Measurements from ENCODE around the gene RTN4RL1. TPM values are rescaled to one million over a fixed set of nuclear protein-coding genes. Genes with fewer than 3 reads are reported as not detected.

Gene RTN4RL1
- total RNA-seq, 1 donor = 1.1 TPM

- no peak overlapping the region for H3K4me3 ChIP-seq (ENCODE audit: insufficient read depth, low read length)
- H3K27ac ChIP-seq (ENCODE audit: low read depth, low read length) = no peak overlapping the region
- no peak overlapping the region for H2AFZ ChIP-seq (ENCODE audit: low read length)
- H3K36me3 ChIP-seq (ENCODE audit: insufficient read depth, low read length) = no peaks in the 10 kb centered on the region
- H3K9me3 ChIP-seq (ENCODE audit: low read depth, low read length) = no peaks in the 10 kb centered on the region
- no peaks in the 10 kb centered on the region for H3K79me2 ChIP-seq (ENCODE audit: insufficient read depth, low read length)
- no peak for TF ChIP-seq CTCF (IDR thresholded peaks at IDR 0.05; ENCODE audit: extremely low read depth, low read depth, low read length)
- H4K20me1 ChIP-seq (ENCODE audit: insufficient read depth, low read length) = no peaks in the 10 kb centered on the region
- peaks cover 44% of the 10 kb centered on the region for H3K27me3 ChIP-seq (ENCODE audit: insufficient read depth, low read length)
- H3K4me1 ChIP-seq (ENCODE audit: insufficient read depth, low read length) = no peaks in the 10 kb centered on the region
- H3K4me2 ChIP-seq (ENCODE audit: insufficient read depth, low read length) = no peak overlapping the region
- DNase-seq (ENCODE audit: insufficient read length, low spot score, missing footprints) = no peak
These were observed 110.5 kb downstream of the RTN4RL1 start for GRCh38 chr17:1914661-1915083.

GRCh38 chr17:1913702-1914101 lies 111.4 kb downstream of the RTN4RL1 start:
- H3K79me2 ChIP-seq (ENCODE audit: insufficient read depth, low read length) = no peaks in the 10 kb centered on the region

DNA sequence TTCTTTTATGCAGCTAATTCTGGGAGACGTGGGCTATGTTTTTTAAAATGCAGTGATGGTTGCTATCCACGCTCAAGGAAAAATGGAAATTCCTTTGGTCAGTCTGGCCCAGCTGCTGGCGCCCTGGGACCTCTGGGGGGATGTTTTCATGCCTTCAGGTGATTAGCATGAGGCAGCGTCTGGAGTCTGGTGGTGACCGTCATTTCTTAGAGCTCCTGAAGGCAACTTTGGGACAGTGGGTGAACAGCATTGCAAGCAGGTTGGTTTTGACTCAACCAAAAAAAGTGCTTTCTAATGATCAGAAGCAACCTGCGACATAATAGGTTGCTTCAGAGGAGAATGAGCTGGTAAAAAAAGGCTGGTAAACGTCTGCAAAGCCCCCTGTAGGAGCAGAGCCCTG lies 113.0 kb downstream of the RTN4RL1 start:
- peaks cover 66% of the 10 kb centered on the region for H3K27me3 ChIP-seq (ENCODE audit: insufficient read depth, low read length)

More at GRCh38 chr17:1913702-1914101, 111.4 kb downstream of the RTN4RL1 start:
- Histone ChIP-seq H3K4me2 (ENCODE audit: insufficient read depth, low read length) (no peak overlapping the region), H2AFZ (ENCODE audit: low read length) (no peak overlapping the region), H4K20me1 (ENCODE audit: insufficient read depth, low read length) (no peaks in the 10 kb centered on the region), H3K4me1 (ENCODE audit: insufficient read depth, low read length) (no peaks in the 10 kb centered on the region), H3K27me3 (ENCODE audit: insufficient read depth, low read length) (peaks cover 50% of the 10 kb centered on the region), H3K36me3 (ENCODE audit: insufficient read depth, low read length) (no peaks in the 10 kb centered on the region), H3K9me3 (ENCODE audit: low read depth, low read length) (no peaks in the 10 kb centered on the region), H3K27ac (ENCODE audit: low read depth, low read length) (no peak overlapping the region), H3K4me3 (ENCODE audit: insufficient read depth, low read length) (no peak overlapping the region)
- TF ChIP-seq CTCF (IDR thresholded peaks at IDR 0.05; ENCODE audit: extremely low read depth, low read depth, low read length) = no peak
- DNase-seq (ENCODE audit: insufficient read length, low spot score, missing footprints) = no peak

DNA sequence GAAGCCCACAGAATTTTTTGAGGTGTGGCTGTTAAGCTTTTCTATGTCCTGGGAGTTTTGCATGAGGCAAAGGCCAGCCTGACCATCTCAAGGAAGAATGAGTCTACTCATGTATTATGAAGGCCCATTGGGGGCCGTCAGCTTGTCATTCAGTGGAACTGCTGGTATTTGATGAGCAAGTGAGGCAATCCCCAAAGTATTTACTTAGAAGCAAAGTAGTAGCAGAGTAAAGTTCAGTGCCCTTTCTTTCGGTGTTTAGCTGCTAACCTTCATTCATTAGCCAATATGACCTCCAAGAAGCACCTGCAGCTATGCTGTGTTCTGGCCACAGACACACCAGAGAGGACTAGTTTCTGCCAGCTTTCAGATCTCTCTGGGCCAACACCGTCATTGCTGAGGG lies 115.1 kb downstream of the RTN4RL1 start:
- Histone ChIP-seq H3K79me2 (ENCODE audit: insufficient read depth, low read length) (no peaks in the 10 kb centered on the region), H3K9me3 (ENCODE audit: low read depth, low read length) (no peaks in the 10 kb centered on the region), H3K4me3 (ENCODE audit: insufficient read depth, low read length) (no peak overlapping the region), H3K36me3 (ENCODE audit: insufficient read depth, low read length) (no peaks in the 10 kb centered on the region), H3K27me3 (ENCODE audit: insufficient read depth, low read length) (peaks cover 81% of the 10 kb centered on the region), H3K4me1 (ENCODE audit: insufficient read depth, low read length) (peaks cover 9% of the 10 kb centered on the region), H3K4me2 (ENCODE audit: insufficient read depth, low read length) (no peak overlapping the region), H2AFZ (ENCODE audit: low read length) (no peak overlapping the region), H3K27ac (ENCODE audit: low read depth, low read length) (no peak overlapping the region), H4K20me1 (ENCODE audit: insufficient read depth, low read length) (no peaks in the 10 kb centered on the region)
- DNase-seq (ENCODE audit: insufficient read length, low spot score, missing footprints) = no peak
- no peak for TF ChIP-seq CTCF (IDR thresholded peaks at IDR 0.05; ENCODE audit: extremely low read depth, low read depth, low read length)

More for the DNA sequence above, 113.0 kb downstream of the RTN4RL1 start:
- Histone ChIP-seq H3K9me3 (ENCODE audit: low read depth, low read length) (no peaks in the 10 kb centered on the region), H3K4me3 (ENCODE audit: insufficient read depth, low read length) (no peak overlapping the region), H4K20me1 (ENCODE audit: insufficient read depth, low read length) (no peaks in the 10 kb centered on the region), H3K36me3 (ENCODE audit: insufficient read depth, low read length) (no peaks in the 10 kb centered on the region), H3K4me1 (ENCODE audit: insufficient read depth, low read length) (peaks cover 9% of the 10 kb centered on the region), H3K27ac (ENCODE audit: low read depth, low read length) (no peak overlapping the region), H3K79me2 (ENCODE audit: insufficient read depth, low read length) (no peaks in the 10 kb centered on the region), H3K4me2 (ENCODE audit: insufficient read depth, low read length) (no peak overlapping the region), H2AFZ (ENCODE audit: low read length) (no peak overlapping the region)
- no peak for TF ChIP-seq CTCF (IDR thresholded peaks at IDR 0.05; ENCODE audit: extremely low read depth, low read depth, low read length)
- peak; percentile 58 for DNase-seq (ENCODE audit: insufficient read length, low spot score, missing footprints)
